GM12801 (cell line): ENCODE measurements around the gene RPL13.

ENCODE experiments used
- TF ChIP-seq, protein P1 (sequence below): IDR thresholded peaks from one replicate; pipeline ENCODE4 v1.5.1; 2011; ENCODE audit warnings: control low read depth; ENCODE audit not compliant: insufficient read length; ENCODE audit errors: extremely low read depth

Gene RPL13

DNA sequence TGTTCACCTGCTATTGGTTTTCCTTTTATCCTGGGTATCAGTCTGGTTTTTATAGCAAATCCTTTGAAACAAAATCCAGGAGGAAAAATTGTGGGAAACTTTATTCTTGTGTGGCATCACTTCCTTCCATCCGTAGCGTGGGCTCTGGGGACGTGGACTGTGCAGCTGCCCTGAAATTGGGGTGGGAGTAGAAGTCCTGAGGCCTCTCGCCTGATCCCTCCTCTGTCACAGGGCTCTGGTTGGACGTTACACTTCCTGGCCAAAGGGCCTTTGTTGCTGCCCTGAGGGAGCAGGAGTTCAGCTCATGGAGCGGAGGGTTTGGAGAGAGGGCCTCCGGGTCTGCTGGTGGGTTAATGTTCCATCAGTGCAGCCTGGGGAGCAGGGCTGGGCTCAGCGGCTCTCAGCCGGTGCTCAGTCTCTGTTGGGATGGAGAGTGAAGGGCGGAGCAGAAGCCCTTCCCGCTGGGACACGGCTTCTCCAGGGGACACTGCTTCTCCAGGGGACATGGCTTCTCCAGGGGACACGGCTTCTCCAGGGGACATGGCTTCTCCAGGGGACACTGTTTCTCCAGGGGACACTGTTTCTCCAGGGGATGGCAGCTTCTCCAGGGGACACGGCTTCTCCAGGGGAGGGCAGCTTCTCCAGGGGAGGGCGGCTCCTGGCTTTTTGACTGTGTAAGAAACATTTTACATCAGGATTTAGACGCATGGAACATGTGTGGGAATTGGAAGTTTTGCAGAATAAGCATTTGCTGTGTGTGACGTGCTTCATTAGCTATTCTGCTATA, 15.2 kb upstream of the RPL13 start:
- TF ChIP-seq, protein P1, sequence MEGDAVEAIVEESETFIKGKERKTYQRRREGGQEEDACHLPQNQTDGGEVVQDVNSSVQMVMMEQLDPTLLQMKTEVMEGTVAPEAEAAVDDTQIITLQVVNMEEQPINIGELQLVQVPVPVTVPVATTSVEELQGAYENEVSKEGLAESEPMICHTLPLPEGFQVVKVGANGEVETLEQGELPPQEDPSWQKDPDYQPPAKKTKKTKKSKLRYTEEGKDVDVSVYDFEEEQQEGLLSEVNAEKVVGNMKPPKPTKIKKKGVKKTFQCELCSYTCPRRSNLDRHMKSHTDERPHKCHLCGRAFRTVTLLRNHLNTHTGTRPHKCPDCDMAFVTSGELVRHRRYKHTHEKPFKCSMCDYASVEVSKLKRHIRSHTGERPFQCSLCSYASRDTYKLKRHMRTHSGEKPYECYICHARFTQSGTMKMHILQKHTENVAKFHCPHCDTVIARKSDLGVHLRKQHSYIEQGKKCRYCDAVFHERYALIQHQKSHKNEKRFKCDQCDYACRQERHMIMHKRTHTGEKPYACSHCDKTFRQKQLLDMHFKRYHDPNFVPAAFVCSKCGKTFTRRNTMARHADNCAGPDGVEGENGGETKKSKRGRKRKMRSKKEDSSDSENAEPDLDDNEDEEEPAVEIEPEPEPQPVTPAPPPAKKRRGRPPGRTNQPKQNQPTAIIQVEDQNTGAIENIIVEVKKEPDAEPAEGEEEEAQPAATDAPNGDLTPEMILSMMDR: no peak

DNA sequence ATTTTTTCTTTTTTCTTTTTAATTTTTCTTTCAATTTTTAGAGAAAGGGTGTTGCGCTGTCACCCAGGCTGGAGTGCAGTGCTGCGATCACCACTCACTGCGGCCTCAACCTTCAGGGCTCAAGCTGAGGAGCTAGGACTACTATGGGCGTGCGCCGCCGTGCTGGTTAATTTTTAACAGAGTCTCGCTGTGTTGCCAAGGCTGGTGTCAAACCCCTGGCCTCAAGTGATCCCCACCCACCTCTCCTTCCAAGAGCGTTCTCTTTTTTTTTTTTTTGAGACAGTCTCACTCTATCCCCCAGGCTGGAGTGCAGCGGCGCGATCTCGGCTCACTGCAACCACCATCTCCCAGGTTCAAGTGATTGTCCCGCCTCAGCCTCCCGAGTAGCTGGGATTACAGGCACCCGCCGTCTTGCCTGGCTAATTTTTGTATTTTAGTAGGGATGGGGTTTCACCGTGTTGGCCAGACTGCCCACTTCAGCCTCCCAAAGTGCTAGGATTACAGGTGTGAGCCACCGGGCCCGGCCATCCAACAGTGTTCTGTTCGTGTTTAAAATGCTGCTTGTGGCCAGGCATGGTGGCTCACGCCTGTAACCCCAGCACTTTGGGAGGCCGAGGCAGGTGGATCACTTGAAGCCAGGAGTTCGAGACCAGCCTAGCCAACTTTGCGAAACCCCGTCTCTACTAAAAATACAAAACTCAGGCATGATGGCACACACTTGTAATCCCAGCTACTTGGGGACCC, 14.5 kb upstream of the RPL13 start:
- TF ChIP-seq, protein P1: no peak

DNA sequence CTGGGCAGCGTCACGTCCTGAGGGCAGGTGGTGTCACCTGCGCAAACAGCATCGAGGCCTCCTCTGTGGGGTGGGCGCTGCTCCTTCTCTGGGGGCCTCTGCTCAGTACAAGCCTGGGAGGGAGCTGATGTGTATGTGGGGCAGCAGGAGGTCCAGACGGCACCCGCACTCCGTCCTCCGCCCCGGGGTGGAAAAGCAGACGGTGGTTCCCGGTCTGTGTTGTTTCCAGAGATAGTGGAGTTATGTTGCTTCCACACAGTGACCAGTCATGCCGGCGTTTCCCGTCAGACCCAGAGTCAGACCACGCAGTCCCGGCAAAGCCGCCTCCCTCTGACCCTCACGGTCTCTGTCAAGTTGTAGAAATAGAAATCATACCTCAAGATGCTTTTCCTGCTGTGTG, 13.7 kb upstream of the RPL13 start:
- TF ChIP-seq, protein P1: no peak

DNA sequence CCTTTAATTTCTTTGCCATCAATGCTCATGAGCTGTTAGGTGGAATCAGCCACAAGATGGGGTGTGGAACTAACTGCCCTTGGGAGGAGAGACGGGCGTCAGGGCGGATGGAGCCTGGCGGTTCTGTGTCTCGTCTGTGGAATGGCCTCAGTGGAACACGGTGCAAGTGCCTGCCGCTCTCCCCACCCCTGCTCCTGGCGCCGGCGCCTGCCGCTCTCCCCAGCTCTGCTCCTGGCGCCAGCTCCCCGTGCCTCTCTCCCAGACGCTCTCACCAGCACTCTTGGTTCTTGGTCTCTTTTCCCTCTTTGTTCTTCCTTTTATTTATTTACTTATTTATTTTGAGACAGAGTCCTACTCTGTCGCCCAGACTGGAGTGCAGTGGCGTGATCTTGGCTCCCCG, 13.2 kb upstream of the RPL13 start:
- TF ChIP-seq, protein P1: no peak

DNA sequence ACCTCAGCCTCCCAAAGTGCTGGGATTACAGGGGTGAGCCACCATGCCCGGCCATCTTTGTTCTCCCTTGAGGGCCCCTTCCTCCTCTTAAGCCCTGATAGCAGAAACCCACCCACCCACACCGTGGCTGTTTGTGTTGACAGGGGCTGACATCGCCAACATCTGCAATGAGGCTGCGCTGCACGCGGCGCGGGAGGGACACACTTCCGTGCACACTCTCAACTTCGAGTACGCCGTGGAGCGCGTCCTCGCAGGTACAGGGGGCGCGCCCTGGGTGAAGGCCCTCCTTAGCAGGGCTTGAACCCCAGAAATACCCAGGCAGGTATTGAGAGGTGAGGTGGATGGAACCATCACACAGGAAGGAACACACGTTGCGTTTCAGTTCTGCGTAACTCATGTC, 12.6 kb upstream of the RPL13 start:
- TF ChIP-seq, protein P1: no peak

DNA sequence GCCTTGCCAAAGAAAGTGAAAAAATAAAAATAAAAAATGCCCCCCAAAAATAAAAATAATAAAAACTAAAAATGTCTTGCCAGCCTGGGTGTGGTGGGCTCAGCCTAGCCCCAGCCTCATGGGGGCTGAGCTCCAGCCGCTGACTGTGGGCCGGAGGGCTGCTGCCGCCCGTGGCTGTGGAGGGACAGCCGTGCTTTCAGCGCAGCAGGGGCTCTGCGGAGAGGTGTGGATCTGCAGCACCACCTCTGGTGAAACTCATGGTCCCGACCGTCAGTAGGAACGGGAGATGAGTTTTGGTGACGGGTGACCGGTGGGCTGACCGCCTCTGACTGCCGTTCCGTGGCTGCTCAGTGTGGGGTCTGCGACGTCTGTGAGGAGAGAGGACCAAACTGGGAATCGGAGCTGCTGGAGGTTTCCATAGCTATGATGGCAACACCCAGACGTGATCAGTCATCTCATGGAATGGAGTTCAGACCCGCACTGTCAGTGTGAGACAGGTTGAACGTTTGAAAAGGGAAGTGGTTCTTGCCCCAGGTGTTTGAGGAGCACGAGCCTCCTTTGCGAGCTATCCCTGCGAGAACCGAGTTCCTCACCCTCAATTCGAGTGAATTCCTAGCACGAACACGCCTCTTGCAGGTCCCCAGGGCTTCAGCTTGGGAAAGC, 12.0 kb upstream of the RPL13 start:
- TF ChIP-seq, protein P1: no peak

DNA sequence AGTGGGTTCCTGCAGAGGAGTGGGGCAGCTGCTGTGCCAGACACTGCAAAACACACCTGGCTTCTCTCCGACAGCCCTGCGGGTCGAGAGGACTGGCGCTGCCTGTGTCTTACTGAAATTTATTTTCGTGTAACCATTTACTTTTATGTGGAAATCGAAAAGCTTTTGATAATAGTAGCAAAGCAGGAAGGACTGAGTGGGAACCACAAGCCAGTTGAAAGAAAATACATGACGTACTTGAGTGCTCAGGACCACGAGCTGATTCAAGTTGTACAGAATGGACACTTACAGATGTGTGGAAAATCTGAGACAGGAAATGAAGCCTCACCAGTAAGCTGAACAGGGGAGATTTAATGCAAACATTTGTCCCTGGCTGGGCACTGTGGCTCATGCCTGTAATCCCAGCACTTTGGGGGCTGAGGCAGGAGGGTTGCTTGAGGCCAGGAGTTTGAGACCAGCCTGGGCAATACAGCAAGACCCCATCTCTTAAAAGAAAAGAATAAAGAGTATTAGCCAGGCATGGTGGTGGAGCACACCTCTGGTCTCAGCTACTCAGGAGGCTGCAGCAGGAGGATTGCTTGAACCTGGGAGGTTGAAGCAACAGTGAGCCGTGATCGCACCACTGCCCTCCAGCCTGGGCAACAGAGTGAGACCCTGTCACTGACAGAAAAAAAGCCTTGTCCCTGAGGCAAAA, 11.3 kb upstream of the RPL13 start:
- TF ChIP-seq, protein P1: no peak
